Fibroblast of upper back skin (primary cell): ENCODE data around the gene ALG14.

Source experiments
- DNase-seq: peaks from one replicate; pipeline ENCODE4 v3.0.0-alpha.2; 2013

Gene ALG14

GRCh38 chr1:94926126-94926914 is 146.4 kb downstream of the ALG14 start:
- peak; percentile 51 for DNase-seq

- peak; percentile 97 for DNase-seq
Observed at GRCh38 chr1:94925561-94926125, 147.1 kb downstream of the ALG14 start.

DNA sequence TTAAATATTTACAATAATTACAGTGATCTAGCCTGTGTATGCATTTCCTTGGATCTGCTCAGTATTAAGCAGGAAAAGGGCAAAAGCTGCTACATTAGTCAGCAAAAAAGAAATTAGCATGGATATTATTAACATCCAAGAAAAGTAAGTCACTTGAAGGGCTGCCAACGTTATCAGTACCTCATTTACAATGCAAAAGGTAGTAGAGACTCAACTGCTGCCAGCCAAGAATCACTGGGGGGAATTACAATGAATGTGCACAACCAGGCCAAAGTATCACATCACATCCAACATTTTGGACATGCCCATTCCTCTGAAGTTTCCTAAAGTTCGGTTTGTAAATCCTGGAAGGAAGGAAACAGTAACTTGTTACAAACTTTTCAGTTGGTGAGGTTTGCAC is 147.7 kb downstream of the ALG14 start:
- peak; percentile 56 for DNase-seq
